Lung (tissue), 12 donors: ENCODE measurements around the gene CHCHD1. TPM values are rescaled to one million over a fixed set of nuclear protein-coding genes. Genes with fewer than 3 reads are reported as not detected.
"Not testable (repeated sequence)": the region's sequence is repeated elsewhere in the genome, so short reads cannot be mapped to it uniquely, and the experiment has no call there.

ENCODE experiments used
- ATAC-seq: fragments of 200-7000 bp; cut with Tn5 transposase; one replicate; pipeline ENCODE4 v1.9.1; 2020; ENCODE audit warnings: moderate number of reproducible peaks; ENCODE audit not compliant: insufficient read depth, low FRiP score
- DNase-seq, 3 donors: peaks; one replicate each; pipeline ENCODE4 v3.0.0-alpha.2; 2013 to 2017
- H3K27ac ChIP-seq, 2 donors: one replicate each; pipeline ENCODE4 v1.5.1; 2013; ENCODE audit warnings: mild to moderate bottlenecking in 2 of 2, moderate library complexity in 2 of 2, control low read depth in 1 of 2, inconsistent platforms in 1 of 2, low read depth in 1 of 2, low read length in 1 of 2
- H3K27me3 ChIP-seq, 3 donors: one replicate each; pipeline ENCODE4 v1.5.1; 2013; ENCODE audit warnings: low read length in 2 of 3; ENCODE audit not compliant: control insufficient read depth in 3 of 3, insufficient read depth in 3 of 3
- H3K36me3 ChIP-seq, 4 donors: one replicate each; pipeline ENCODE4 v1.5.1; 2013; ENCODE audit warnings: low read length in 4 of 4, mild to moderate bottlenecking in 1 of 4, moderate library complexity in 1 of 4; ENCODE audit not compliant: control insufficient read depth in 4 of 4, insufficient read depth in 4 of 4
- H3K4me1 ChIP-seq, 5 donors: one replicate each; pipeline ENCODE4 v1.5.1; 2013; ENCODE audit warnings: low read length in 5 of 5, mild to moderate bottlenecking in 2 of 5, moderate library complexity in 1 of 5; ENCODE audit not compliant: control insufficient read depth in 5 of 5, insufficient read depth in 5 of 5
- H3K4me3 ChIP-seq: one replicate; pipeline ENCODE4 v1.5.1; 2013; ENCODE audit warnings: mild to moderate bottlenecking, control low read depth, moderate library complexity
- H3K9ac ChIP-seq, 2 donors: one replicate each; pipeline ENCODE4 v1.5.1; 2013; ENCODE audit warnings: low read length in 2 of 2, control low read depth in 1 of 2; ENCODE audit not compliant: insufficient read depth in 1 of 2
- H3K9me3 ChIP-seq, 4 donors: one replicate each; pipeline ENCODE4 v1.5.1; 2013; ENCODE audit warnings: low read length in 3 of 4, mild to moderate bottlenecking in 1 of 4, moderate library complexity in 1 of 4; ENCODE audit not compliant: control insufficient read depth in 4 of 4, insufficient read depth in 3 of 4
- WGBS, 2 donors: extraction: QIAGEN DNeasy Blood & Tissue Kit; methylation state at CpG; one replicate each; pipeline ENCODE4 v1.1.7; 2013; 5-methylcytosine and 5-hydroxymethylcytosine counted together
- polyA plus RNA-seq, 2 donors: library from polyadenylated mRNA; stranded (reverse); fragments of 200-250 nt; gene quantifications; one replicate each; pipeline ENCODE4 v1.2.1, GENCODE V29; 2013
- total RNA-seq, 2 donors: library from RNA; depleted of rRNA in 1 of 2; stranded (reverse); fragments of >200 nt in 1 of 2; gene quantifications; one replicate each; pipeline ENCODE4 v1.2.1, GENCODE V29; 2014 to 2021
- TF ChIP-seq, protein P1 (sequence below): IDR thresholded peaks from 2 replicates; pipeline ENCODE4 v1.5.1; 2012; ENCODE audit warnings: mild to moderate bottlenecking; ENCODE audit errors: control extremely low read depth, extremely low read depth
- donor health status: control.
- donor health status: control.
- donor health status: Bipolar disorder and iron deficiency.
- donor health status: healthy.
- donor health status: DM: yes; HTN: yes; CAD: no.

The CHCHD1 gene
- total and polyA plus RNA-seq, 4 donors: 18.7 to 88.3 (median 37.9) TPM

DNA sequence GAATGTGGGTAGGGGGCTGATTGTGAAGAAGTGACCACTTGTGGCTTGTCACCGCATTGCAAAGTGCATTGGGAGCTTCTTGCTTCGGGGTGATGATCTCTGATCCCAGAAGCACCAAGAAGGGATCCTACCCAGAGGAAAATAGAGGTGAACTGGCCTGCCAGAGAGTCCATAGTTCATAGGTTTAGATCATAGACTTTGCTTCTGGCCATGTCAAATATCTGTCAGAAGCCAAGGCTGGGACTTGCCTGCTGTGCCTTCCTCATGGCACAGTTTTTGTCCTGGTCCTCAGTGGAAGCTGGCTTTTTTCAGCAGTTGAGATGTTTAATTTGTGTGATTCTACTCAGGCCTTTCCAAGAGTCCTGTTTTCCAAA, 4.7 kb downstream of the CHCHD1 start:
- 1 to 3% methylated on average over 2 of the region's 2 CpGs for WGBS, 2 donors
- TF ChIP-seq, protein P1, sequence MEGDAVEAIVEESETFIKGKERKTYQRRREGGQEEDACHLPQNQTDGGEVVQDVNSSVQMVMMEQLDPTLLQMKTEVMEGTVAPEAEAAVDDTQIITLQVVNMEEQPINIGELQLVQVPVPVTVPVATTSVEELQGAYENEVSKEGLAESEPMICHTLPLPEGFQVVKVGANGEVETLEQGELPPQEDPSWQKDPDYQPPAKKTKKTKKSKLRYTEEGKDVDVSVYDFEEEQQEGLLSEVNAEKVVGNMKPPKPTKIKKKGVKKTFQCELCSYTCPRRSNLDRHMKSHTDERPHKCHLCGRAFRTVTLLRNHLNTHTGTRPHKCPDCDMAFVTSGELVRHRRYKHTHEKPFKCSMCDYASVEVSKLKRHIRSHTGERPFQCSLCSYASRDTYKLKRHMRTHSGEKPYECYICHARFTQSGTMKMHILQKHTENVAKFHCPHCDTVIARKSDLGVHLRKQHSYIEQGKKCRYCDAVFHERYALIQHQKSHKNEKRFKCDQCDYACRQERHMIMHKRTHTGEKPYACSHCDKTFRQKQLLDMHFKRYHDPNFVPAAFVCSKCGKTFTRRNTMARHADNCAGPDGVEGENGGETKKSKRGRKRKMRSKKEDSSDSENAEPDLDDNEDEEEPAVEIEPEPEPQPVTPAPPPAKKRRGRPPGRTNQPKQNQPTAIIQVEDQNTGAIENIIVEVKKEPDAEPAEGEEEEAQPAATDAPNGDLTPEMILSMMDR: no peak
- Histone ChIP-seq H3K9ac (peak overlapping the region; percentile 63 to 76), H3K4me3 (peak overlapping the region; percentile 80), H3K36me3 (peaks cover 7 to 26% (median 19%) of the 10 kb centered on the region in 4 donors), H3K9me3 (no peaks in the 10 kb centered on the region), H3K4me1 (peaks cover 0 to 25% (median 9%) of the 10 kb centered on the region in 5 donors), H3K27me3 (no peaks in the 10 kb centered on the region), H3K27ac (peak overlapping the region in 1 of 2 donors; percentile 10)
- DNase-seq: no peak
- ATAC-seq: no peak

DNA sequence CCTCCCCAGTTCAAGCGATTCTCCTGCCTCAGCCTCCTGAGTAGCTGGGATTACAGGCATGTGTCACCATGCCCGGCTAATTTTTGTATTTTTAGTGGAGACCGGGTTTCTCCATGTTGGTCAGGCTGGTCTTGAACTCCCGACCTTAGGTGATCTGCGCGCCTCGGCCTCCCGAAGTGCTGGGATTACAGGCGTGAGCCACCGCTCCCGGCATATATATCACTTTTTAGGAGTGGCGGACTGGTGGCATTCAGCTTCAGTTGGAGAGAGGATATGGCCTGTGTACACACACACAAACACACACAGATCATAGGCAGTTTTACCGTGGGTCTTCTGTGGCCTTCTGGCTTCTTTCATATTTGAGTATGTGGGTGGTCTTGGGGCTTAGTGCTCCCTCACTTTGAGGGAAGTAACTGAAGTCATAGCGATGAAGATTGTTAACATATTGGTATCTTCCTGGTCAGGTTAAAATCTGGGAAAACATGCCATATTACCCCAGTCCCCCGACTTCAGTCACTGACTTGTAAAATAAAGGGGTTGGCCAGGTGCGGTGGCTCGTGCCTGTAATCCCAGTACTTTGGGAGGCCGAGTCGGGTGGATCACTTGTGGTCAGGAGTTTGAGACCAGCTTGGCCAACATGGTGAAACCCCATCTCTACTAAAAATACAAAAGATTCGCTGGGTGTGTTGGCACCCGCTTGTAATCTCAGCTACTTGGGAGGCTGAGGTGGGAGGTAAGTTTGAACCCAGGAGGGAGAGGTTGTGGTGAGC, 5.4 kb downstream of the CHCHD1 start:
- H3K27ac ChIP-seq, H3K27me3 ChIP-seq, DNase-seq, H3K4me3 ChIP-seq, ATAC-seq, H3K9me3 ChIP-seq, H3K9ac ChIP-seq: not testable (repeated sequence)
- peaks cover 0 to 25% (median 9%) of the 10 kb centered on the region in 5 donors for H3K4me1 ChIP-seq
- WGBS, 2 donors: 90 to 91% methylated on average over 21 of the region's 21 CpGs
- H3K36me3 ChIP-seq: peaks cover 12 to 33% (median 19%) of the 10 kb centered on the region in 4 donors

DNA sequence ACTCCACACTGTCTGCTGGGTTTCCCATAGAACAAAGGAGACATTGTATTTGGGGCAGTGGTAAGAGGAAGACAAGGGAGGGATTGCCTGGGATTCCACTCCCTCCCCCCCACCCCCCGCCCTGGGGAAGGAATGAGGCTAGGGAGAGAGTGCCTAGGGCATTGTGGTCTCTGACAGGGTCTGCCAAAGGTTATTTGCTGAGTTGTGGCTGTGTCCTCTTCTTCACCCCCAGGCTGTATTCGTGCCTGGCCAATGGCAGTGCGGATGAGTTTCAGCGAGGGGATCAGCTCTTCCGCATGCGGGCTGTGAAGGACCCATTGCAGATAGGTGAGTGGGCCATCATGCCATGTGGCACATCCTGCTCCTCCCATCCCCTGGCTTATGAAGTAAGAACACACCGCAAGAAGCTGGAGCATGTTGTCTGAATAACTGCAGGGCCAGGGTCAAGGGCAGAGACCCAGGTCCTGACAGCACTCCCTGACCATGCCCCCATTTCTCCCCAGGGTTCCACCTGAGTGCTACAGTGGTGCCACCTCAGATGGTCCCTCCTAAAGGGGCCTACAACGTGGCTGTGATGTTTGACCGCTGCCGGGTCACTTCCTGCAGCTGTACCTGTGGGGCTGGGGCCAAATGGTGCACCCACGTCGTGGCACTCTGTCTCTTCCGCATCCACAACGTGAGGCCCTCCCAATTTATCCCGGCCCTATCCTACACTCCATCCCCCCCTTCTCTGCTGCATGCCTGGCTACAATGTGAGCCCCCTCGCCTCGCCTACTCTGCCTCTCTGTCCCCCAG, 7.2 kb downstream of the CHCHD1 start:
- Histone ChIP-seq H3K27ac (no peak overlapping the region), H3K9ac (no peak overlapping the region), H3K36me3 (peaks cover 24 to 51% (median 30%) of the 10 kb centered on the region in 4 donors), H3K4me1 (peaks cover 0 to 13% (median 6%) of the 10 kb centered on the region in 5 donors), H3K4me3 (no peak overlapping the region), H3K9me3 (no peaks in the 10 kb centered on the region), H3K27me3 (no peaks in the 10 kb centered on the region)
- 92 to 95% methylated on average over 17 of the region's 17 CpGs for WGBS, 2 donors
- TF ChIP-seq, protein P1: no peak
- no peak for ATAC-seq
- no peak for DNase-seq

DNA sequence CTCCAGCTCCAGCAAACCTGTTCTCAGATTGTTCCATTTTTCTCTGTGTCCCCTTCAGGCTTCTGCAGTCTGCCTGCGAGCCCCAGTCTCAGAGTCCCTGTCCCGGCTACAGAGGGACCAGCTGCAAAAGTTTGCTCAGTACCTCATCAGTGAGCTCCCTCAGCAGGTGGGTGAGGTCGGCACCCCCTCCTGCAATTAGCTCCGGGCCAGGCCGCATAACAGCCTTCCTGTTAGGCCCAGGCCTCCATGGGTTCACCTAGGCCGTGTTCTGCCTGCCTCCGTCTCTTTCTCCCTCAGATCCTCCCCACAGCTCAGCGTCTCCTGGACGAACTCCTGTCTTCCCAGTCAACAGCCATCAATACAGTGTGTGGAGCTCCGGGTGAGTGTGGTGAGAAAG, 7.8 kb downstream of the CHCHD1 start:
- H3K9ac ChIP-seq: no peak overlapping the region
- ATAC-seq (no peak), DNase-seq (no peak)
- H3K9me3 ChIP-seq: no peaks in the 10 kb centered on the region
- H3K4me3 ChIP-seq: no peak overlapping the region
- H3K27ac ChIP-seq: no peak overlapping the region
- peaks cover 27 to 56% (median 34%) of the 10 kb centered on the region in 4 donors for H3K36me3 ChIP-seq
- H3K27me3 ChIP-seq: no peaks in the 10 kb centered on the region
- peaks cover 0 to 13% (median 6%) of the 10 kb centered on the region in 5 donors for H3K4me1 ChIP-seq
- TF ChIP-seq, protein P1: no peak
- 90 to 94% methylated on average over 10 of the region's 10 CpGs for WGBS, 2 donors
